ENCODE data around the gene TSPOAP1. TPM values are rescaled to one million over a fixed set of nuclear protein-coding genes. Genes with fewer than 3 reads are reported as not detected.
A peak's percentile ranks its signal among the peaks of the same experiment; 100 is the strongest.

Gene TSPOAP1
- polyA plus RNA-seq, 2 donors: 7.3 to 14.9 TPM

DNA sequence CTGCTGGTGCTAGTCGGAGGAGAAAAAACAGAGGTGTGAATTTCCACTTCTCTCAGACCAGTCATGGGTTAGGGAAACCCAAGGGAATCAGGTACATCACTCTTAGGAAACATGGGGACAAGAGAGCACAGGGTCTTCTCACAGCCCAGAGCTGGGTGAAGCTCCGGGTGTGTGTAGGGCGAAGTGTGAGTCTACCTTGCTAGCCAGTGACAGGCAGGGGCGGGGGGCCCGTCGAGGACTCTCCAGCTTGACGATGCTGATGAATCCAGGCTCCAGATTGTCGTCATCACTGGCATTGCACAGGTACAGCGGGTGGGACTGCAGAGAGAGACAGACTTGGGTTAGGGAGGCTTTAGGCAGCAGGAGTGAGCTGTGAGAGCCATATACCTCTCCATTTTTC, 42.1 kb upstream of the TSPOAP1 start:
- 87 to 91% methylated on average over 9 of the region's 9 CpGs for WGBS, 2 donors
- peaks cover 0 to 11% of the 10 kb centered on the region in 2 donors for H3K4me1 ChIP-seq (ENCODE audit: control insufficient read depth in 2 of 2, insufficient read depth in 2 of 2, low read length in 1 of 2)
- peaks cover 0 to 8% of the 10 kb centered on the region in 2 donors for H3K36me3 ChIP-seq (ENCODE audit: control insufficient read depth in 2 of 2, insufficient read depth in 2 of 2, low read length in 1 of 2)
- H3K9me3 ChIP-seq (ENCODE audit: control insufficient read depth in 2 of 2, insufficient read depth in 1 of 2, low read depth in 1 of 2, low read length in 1 of 2): no peaks in the 10 kb centered on the region
- no peaks in the 10 kb centered on the region for H3K27me3 ChIP-seq (ENCODE audit: control insufficient read depth in 1 of 2, insufficient read depth in 2 of 2, low read length in 2 of 2)
- no peak overlapping the region for H3K4me3 ChIP-seq (ENCODE audit: low read depth in 1 of 2, low read length in 2 of 2)
- H3K27ac ChIP-seq (ENCODE audit: low read depth in 2 of 2, low read length in 1 of 2): no peak overlapping the region

- no peaks in the 10 kb centered on the region for H3K27me3 ChIP-seq (ENCODE audit: control insufficient read depth in 1 of 2, insufficient read depth in 2 of 2, low read length in 2 of 2)
- H3K36me3 ChIP-seq (ENCODE audit: control insufficient read depth in 2 of 2, insufficient read depth in 2 of 2, low read length in 1 of 2): peaks cover 0 to 8% of the 10 kb centered on the region in 2 donors
- no peak overlapping the region for H3K4me3 ChIP-seq (ENCODE audit: low read depth in 1 of 2, low read length in 2 of 2)
- no peak overlapping the region for H3K27ac ChIP-seq (ENCODE audit: low read depth in 2 of 2, low read length in 1 of 2)
- peaks cover 0 to 11% of the 10 kb centered on the region in 2 donors for H3K4me1 ChIP-seq (ENCODE audit: control insufficient read depth in 2 of 2, insufficient read depth in 2 of 2, low read length in 1 of 2)
- WGBS, 2 donors: 81 to 89% methylated on average over 5 of the region's 5 CpGs
- no peaks in the 10 kb centered on the region for H3K9me3 ChIP-seq (ENCODE audit: control insufficient read depth in 2 of 2, insufficient read depth in 1 of 2, low read depth in 1 of 2, low read length in 1 of 2)
These were observed 41.7 kb upstream of the TSPOAP1 start for GRCh38 chr17:58370309-58370708.

DNA sequence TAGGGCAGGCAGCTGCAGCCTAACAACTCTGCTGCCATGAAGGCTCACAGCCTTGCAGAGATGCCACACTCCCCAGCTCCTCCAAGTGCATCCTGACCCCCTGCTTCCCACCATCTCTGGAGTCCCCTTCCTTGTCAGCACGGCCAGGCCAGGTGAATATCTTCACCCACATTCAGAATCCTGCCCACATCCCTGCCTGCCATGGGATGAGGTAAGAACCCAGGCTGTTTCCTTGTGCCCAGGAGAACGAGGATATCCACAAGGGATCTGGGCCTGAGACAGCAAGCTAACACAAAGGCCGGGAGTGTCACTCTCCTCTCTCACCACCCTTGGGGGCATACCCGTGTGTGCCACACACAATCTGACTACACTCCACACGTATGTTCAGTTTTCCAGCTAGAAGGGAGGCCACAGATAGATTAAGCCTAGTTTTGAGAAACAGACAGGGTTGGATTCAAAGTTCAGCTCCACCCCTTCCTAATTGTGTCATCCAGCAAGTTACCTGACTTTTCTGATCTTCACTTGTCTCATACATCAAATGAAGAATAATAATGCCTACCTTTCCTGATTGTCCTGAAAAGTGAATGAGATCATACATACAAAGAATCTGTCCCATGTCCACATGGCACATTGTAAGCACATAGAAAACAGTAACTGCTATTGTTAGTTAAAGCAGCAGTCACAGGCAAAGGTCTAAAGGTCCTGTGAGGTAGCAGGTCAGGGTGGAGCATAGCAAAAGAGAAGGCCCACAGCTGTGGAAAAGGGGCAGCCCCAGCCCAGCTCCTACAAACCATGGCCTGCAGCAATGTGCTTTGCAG, 40.8 kb upstream of the TSPOAP1 start:
- no peaks in the 10 kb centered on the region for H3K9me3 ChIP-seq (ENCODE audit: control insufficient read depth in 2 of 2, insufficient read depth in 1 of 2, low read depth in 1 of 2, low read length in 1 of 2)
- no peaks in the 10 kb centered on the region for H3K27me3 ChIP-seq (ENCODE audit: control insufficient read depth in 1 of 2, insufficient read depth in 2 of 2, low read length in 2 of 2)
- peaks cover 4 to 19% of the 10 kb centered on the region in 2 donors for H3K4me1 ChIP-seq (ENCODE audit: control insufficient read depth in 2 of 2, insufficient read depth in 2 of 2, low read length in 1 of 2)
- no peak overlapping the region for H3K4me3 ChIP-seq (ENCODE audit: low read depth in 1 of 2, low read length in 2 of 2)
- peak overlapping the region; percentile 52 to 90 for H3K27ac ChIP-seq (ENCODE audit: low read depth in 2 of 2, low read length in 1 of 2)
- WGBS, 2 donors: 37 to 44% methylated on average over 5 of the region's 5 CpGs
- peaks cover 0 to 8% of the 10 kb centered on the region in 2 donors for H3K36me3 ChIP-seq (ENCODE audit: control insufficient read depth in 2 of 2, insufficient read depth in 2 of 2, low read length in 1 of 2)

- peaks cover 0 to 8% of the 10 kb centered on the region in 2 donors for H3K36me3 ChIP-seq (ENCODE audit: control insufficient read depth in 2 of 2, insufficient read depth in 2 of 2, low read length in 1 of 2)
- no peaks in the 10 kb centered on the region for H3K27me3 ChIP-seq (ENCODE audit: control insufficient read depth in 1 of 2, insufficient read depth in 2 of 2, low read length in 2 of 2)
- no peak overlapping the region for H3K4me3 ChIP-seq (ENCODE audit: low read depth in 1 of 2, low read length in 2 of 2)
- H3K9me3 ChIP-seq (ENCODE audit: control insufficient read depth in 2 of 2, insufficient read depth in 1 of 2, low read depth in 1 of 2, low read length in 1 of 2): no peaks in the 10 kb centered on the region
- H3K4me1 ChIP-seq (ENCODE audit: control insufficient read depth in 2 of 2, insufficient read depth in 2 of 2, low read length in 1 of 2): peaks cover 4 to 25% of the 10 kb centered on the region in 2 donors
- H3K27ac ChIP-seq (ENCODE audit: low read depth in 2 of 2, low read length in 1 of 2): peak overlapping the region; percentile 52 to 90
- WGBS, 2 donors: 51 to 60% methylated on average over 3 of the region's 3 CpGs
These were observed 40.2 kb upstream of the TSPOAP1 start for GRCh38 chr17:58368860-58369213.

DNA sequence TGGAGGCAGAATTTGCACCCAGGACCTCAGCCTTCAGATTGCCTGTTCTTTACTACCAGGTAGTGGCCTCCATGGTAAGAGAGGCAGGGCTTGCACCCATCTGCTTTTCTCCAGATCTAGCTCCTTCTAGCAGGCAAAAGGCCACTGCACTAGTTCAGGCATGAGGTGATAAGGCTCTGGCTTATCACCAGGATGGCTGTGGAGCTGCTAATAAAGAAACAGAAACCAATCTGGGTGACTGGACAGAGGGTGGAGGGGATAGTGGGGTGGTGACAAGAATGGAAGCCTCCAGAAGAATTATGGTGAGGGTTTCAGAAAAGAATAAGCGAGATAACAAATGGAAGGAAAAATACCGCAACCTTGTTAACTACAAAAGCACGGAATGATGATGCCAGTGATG, 38.9 kb upstream of the TSPOAP1 start:
- 89 to 95% methylated on average over 3 of the region's 3 CpGs for WGBS, 2 donors
- H3K27me3 ChIP-seq (ENCODE audit: control insufficient read depth in 1 of 2, insufficient read depth in 2 of 2, low read length in 2 of 2): no peaks in the 10 kb centered on the region
- peaks cover 4 to 29% of the 10 kb centered on the region in 2 donors for H3K4me1 ChIP-seq (ENCODE audit: control insufficient read depth in 2 of 2, insufficient read depth in 2 of 2, low read length in 1 of 2)
- no peak overlapping the region for H3K4me3 ChIP-seq (ENCODE audit: low read depth in 1 of 2, low read length in 2 of 2)
- H3K9me3 ChIP-seq (ENCODE audit: control insufficient read depth in 2 of 2, insufficient read depth in 1 of 2, low read depth in 1 of 2, low read length in 1 of 2): no peaks in the 10 kb centered on the region
- no peak overlapping the region for H3K27ac ChIP-seq (ENCODE audit: low read depth in 2 of 2, low read length in 1 of 2)
- H3K36me3 ChIP-seq (ENCODE audit: control insufficient read depth in 2 of 2, insufficient read depth in 2 of 2, low read length in 1 of 2): peaks cover 0 to 5% of the 10 kb centered on the region in 2 donors

DNA sequence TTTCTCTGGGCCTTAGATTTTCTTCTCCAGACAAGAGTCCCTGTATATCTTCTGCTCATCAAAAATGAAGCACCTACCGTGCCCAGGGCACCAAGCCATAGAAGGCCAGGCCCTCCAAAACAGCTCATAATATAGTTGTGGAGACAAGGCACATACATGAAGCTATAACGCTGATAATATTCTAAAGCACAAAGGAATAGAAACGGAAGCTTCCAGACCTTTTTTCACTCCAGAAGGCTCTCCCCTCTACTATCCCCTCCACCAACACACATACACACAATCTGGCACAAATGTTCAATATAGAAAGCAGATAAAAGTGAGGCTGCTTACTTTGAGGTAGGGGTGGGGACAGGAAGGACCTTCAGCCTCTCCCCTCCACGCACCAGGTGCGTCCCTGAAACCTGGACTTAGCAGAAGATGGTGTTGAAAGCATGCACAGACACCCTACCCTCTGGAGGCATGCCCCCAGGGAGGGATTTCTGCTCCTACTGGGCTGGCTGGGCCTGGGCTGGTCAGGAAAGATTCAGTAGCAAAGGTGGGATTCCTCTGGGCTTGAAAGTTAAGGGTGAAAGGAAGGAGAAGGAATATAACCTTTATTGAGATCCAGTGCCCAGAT, 37.5 kb upstream of the TSPOAP1 start:
- Histone ChIP-seq H3K36me3 (ENCODE audit: control insufficient read depth in 2 of 2, insufficient read depth in 2 of 2, low read length in 1 of 2) (peaks cover 0 to 2% of the 10 kb centered on the region in 2 donors), H3K27ac (ENCODE audit: low read depth in 2 of 2, low read length in 1 of 2) (peak overlapping the region in 1 of 2 donors; percentile 57), H3K4me1 (ENCODE audit: control insufficient read depth in 2 of 2, insufficient read depth in 2 of 2, low read length in 1 of 2) (peaks cover 4 to 31% of the 10 kb centered on the region in 2 donors), H3K27me3 (ENCODE audit: control insufficient read depth in 1 of 2, insufficient read depth in 2 of 2, low read length in 2 of 2) (no peaks in the 10 kb centered on the region), H3K4me3 (ENCODE audit: low read depth in 1 of 2, low read length in 2 of 2) (no peak overlapping the region), H3K9me3 (ENCODE audit: control insufficient read depth in 2 of 2, insufficient read depth in 1 of 2, low read depth in 1 of 2, low read length in 1 of 2) (no peaks in the 10 kb centered on the region)
- 48 to 56% methylated on average over 5 of the region's 5 CpGs for WGBS, 2 donors

DNA sequence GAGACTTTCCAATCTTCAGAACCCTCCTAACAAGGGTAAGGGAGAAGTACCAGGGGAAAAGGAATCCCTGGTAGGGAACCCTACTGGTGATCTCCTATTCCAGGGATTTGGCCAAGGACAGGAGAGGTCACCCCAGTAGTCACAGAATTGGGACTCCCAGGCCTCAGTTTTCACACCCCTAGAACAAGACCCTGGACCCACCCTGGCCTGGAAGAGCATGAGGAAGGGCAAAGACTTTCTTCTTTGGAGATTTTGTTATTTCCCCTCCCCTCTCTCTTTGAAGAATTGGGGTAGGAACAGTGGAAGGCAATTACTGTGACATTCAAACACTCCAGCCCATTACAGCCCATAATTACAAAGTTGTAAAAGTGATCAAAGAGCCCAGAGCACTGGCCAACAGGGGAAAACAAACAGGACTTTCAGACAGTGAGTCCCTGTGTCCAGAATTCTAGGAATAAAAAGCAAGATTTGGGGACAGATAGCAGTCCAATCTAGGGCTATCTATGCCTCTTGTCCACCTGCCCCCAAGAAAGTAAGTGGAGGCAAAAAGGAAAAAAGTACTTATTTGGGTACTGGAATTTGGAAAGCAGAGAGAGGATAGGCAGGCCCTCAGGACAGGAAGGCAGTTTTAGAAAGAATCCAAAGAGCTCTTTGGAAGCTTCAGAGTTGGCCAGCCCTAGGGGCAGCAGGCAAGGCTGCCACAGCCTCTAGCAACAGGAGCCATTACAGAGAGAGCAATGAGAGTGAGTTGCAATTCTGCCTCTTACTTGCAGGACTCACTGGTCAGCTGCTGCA, 36.8 kb upstream of the TSPOAP1 start:
- H3K4me3 ChIP-seq (ENCODE audit: low read depth in 1 of 2, low read length in 2 of 2): no peak overlapping the region
- H3K9me3 ChIP-seq (ENCODE audit: control insufficient read depth in 2 of 2, insufficient read depth in 1 of 2, low read depth in 1 of 2, low read length in 1 of 2): no peaks in the 10 kb centered on the region
- H3K27me3 ChIP-seq (ENCODE audit: control insufficient read depth in 1 of 2, insufficient read depth in 2 of 2, low read length in 2 of 2): no peaks in the 10 kb centered on the region
- peaks cover 0 to 5% of the 10 kb centered on the region in 2 donors for H3K36me3 ChIP-seq (ENCODE audit: control insufficient read depth in 2 of 2, insufficient read depth in 2 of 2, low read length in 1 of 2)
- peaks cover 4 to 31% of the 10 kb centered on the region in 2 donors for H3K4me1 ChIP-seq (ENCODE audit: control insufficient read depth in 2 of 2, insufficient read depth in 2 of 2, low read length in 1 of 2)
- peak overlapping the region; percentile 82 to 89 for H3K27ac ChIP-seq (ENCODE audit: low read depth in 2 of 2, low read length in 1 of 2)

DNA sequence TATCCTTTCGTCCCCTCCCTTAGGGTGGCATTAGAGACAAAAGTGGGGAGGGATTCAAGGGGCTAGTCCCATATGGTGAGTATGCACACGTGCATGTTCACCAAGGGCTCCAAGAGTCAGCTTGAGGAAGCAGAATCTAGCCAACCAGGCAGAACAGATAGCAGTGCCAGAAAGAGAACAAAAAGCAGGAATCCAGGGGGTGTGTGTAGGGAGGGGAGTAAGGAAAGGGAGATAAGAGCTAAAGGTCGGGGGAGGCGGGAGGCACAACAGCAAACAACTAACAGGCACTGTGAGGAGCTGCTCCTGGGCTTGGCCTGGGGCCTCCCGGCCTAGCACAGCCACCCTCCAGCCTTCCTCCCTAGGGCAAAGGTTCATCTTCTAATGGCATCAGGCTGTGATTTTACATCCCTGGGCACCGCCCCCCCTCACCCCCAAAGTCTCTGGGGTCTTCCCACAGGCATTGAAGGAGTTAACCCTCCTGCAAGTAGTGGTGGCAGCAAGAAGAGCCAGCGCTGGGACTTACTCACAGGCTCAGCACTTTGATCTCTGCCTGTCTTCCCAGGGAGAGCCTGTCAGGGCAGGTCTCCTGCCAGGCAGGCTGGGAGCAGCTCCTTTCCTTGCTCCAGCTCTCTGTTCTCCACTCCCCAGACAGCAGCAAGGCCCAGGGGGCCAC, 35.8 kb upstream of the TSPOAP1 start:
- Histone ChIP-seq H3K9me3 (ENCODE audit: control insufficient read depth in 2 of 2, insufficient read depth in 1 of 2, low read depth in 1 of 2, low read length in 1 of 2) (no peaks in the 10 kb centered on the region), H3K27ac (ENCODE audit: low read depth in 2 of 2, low read length in 1 of 2) (peak overlapping the region; percentile 82 to 89), H3K4me3 (ENCODE audit: low read depth in 1 of 2, low read length in 2 of 2) (no peak overlapping the region), H3K4me1 (ENCODE audit: control insufficient read depth in 2 of 2, insufficient read depth in 2 of 2, low read length in 1 of 2) (peaks cover 4 to 31% of the 10 kb centered on the region in 2 donors), H3K36me3 (ENCODE audit: control insufficient read depth in 2 of 2, insufficient read depth in 2 of 2, low read length in 1 of 2) (peaks cover 0 to 5% of the 10 kb centered on the region in 2 donors), H3K27me3 (ENCODE audit: control insufficient read depth in 1 of 2, insufficient read depth in 2 of 2, low read length in 2 of 2) (no peaks in the 10 kb centered on the region)
- 42 to 49% methylated on average over 7 of the region's 7 CpGs for WGBS, 2 donors
